K562 (cell line): ENCODE results near the gene HPD. TPM values are rescaled to one million over a fixed set of nuclear protein-coding genes. Genes with fewer than 3 reads are reported as not detected.

Experiments
- COPS2 ChIP-seq: fragments of 450-650 bp; conservative IDR thresholded peaks from 2 replicates; pipeline ENCODE4 v1.6.1; 2016; ENCODE audit warnings: mild to moderate bottlenecking, moderate library complexity
- KLF13 ChIP-seq: fragments of 450-650 bp; IDR thresholded peaks from 2 replicates; pipeline ENCODE4 v1.6.1; 2016; ENCODE audit warnings: missing genetic modification characterization, low read depth, mild to moderate bottlenecking, missing compliant biosample characterization, moderate library complexity, borderline replicate concordance
- MEF2A ChIP-seq: IDR thresholded peaks from 2 replicates; pipeline ENCODE4 v1.6.1; 2011; ENCODE audit warnings: low read depth, mild to moderate bottlenecking, low read length, moderate library complexity; ENCODE audit not compliant: control insufficient read depth
- POLR2H ChIP-seq: IDR thresholded peaks from 2 replicates; pipeline ENCODE4 v1.6.1; 2016; ENCODE audit warnings: missing genetic modification characterization, low read depth, mild to moderate bottlenecking, control low read depth, missing compliant biosample characterization, moderate library complexity
- RERE ChIP-seq: sonication (generic); formaldehyde crosslinking; IDR thresholded peaks from 2 replicates; pipeline ENCODE4 v1.8.0; 2023; ENCODE audit warnings: missing genetic modification reagents, mild to moderate bottlenecking, borderline replicate concordance
- SETDB1 ChIP-seq: IDR thresholded peaks from one replicate; pipeline ENCODE4 v1.6.1; 2012; ENCODE audit warnings: low read length, control low read depth, inconsistent platforms
- ZNF143 ChIP-seq: sonication (generic); formaldehyde crosslinking; IDR thresholded peaks from 2 replicates; pipeline ENCODE4 v1.9.0; 2022; ENCODE audit warnings: mild to moderate bottlenecking, missing genetic modification reagents
- ZNF318 ChIP-seq, 2 experiments: fragments of 450-650 bp; IDR thresholded peaks; 2 replicates each; pipeline ENCODE4 v1.6.1; 2016; ENCODE audit warnings: mild to moderate bottlenecking in 2 of 2, borderline replicate concordance in 1 of 2, low read depth in 1 of 2, moderate library complexity in 1 of 2
- ZNF707 ChIP-seq: fragments of 250-450 bp; sonication (Bioruptor Pico); conservative IDR thresholded peaks from 2 replicates; pipeline ENCODE4 v1.8.0; 2022; ENCODE audit warnings: inconsistent platforms, mild to moderate bottlenecking, moderate library complexity
- polyA plus RNA-seq, 8 experiments: library from polyadenylated mRNA; depleted of rRNA in 4 of 8; stranded (reverse) in 5 of 8; unstranded in 3 of 8; fragments of >200 nt; fragmentation: Nextera tagmentation in 2 of 8; fragmentation: Illumina TruSeq in 1 of 8; extraction: Ambion mirVana in 2 of 8; extraction: Trizol in 1 of 8; gene quantifications; 2 replicates each; pipeline versions ENCODE4 v1.2.1 to v1.2.3, GENCODE V29; 2011 to 2014; ENCODE audit warnings: inconsistent platforms in 1 of 8, missing spikeins in 1 of 8
- total RNA-seq, 7 experiments: library from RNA; depleted of rRNA in 6 of 7; stranded (reverse); fragments of >200 nt in 6 of 7; fragmentation: Illumina TruSeq in 2 of 7; extraction: Trizol in 2 of 7; gene quantifications; 2 replicates each; pipeline versions ENCODE4 v1.2.1 to v1.2.3, GENCODE V29; 2011 to 2021; ENCODE audit warnings: low replicate concordance in 1 of 7
- TF ChIP-seq, protein P1 (sequence below): IDR thresholded peaks from 2 replicates; pipeline ENCODE4 v1.6.1; 2011; ENCODE audit not compliant: insufficient read length; ENCODE audit errors: extremely low read depth

Gene HPD
- total and polyA plus RNA-seq, 9 of the 15 experiments (the other 6 are each of a cell fraction or from before 2014, with no cell fraction given), result 0.06 to 0.29 (median 0.07) TPM; not detected in 4

DNA sequence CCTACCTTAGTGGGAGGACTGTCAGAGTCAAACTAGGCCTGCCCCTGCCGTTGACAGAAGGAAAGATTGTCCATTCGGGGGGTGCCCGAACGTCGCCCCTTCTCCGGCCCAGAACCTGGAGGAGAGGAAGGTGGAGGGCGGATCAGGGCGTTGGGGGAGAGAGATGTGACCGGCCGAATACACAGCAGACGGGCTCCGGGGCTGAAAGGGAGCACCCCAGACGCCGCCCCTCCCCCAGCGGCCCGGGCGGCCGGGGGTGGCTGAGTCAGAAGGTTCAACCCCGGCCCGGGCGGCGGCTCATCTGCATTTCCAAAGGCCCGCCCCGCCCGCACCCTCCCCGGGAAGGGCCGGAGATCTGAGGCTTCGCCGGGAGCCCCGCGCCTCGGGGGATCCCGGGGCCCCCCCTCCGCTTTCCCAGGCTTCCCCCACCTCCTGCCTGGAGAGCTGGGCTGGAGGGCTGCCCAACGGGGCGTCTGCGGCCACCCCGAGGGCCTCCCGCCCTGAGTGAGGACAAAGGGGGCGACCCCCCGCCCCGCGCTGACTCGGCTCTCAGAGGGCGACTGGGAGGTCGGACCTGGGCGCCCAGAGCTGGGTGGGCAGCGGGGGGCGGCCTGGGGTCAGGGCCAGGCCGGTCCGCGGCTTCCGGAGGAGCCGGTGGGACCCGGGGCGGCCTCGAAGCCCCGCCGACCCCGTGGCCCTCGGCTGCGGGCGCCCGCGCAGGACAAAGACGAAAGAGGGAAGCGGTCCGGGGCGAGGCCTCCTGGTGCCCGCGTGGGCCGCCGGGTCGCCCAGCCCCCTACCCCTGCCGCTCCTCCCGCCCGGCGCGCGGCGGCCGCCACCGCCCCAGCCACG lies 58.6 kb downstream of the HPD start (continued):
- TF ChIP-seq, protein P1, sequence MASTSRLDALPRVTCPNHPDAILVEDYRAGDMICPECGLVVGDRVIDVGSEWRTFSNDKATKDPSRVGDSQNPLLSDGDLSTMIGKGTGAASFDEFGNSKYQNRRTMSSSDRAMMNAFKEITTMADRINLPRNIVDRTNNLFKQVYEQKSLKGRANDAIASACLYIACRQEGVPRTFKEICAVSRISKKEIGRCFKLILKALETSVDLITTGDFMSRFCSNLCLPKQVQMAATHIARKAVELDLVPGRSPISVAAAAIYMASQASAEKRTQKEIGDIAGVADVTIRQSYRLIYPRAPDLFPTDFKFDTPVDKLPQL, result no peak
- TF ChIP-seq RERE (CRISPR knock-in tag) (no peak), ZNF318 (IDR thresholded peaks at IDR 0.05; ENCODE audit: borderline replicate concordance in 1 of 2, low read depth in 1 of 2) (no peak), ZNF143 (CRISPR knock-in tag) (no peak), SETDB1 (no peak), POLR2H (tag) (no peak), COPS2 (no peak), ZNF707 (CRISPR knock-in tag) (no peak), KLF13 (tag) (no peak), MEF2A (no peak)
